HEK293 (cell line): ENCODE data around the gene PZP.

Source experiments
- CTCF ChIA-PET: fragments of 350-600 bp; formaldehyde crosslinking; extraction: SDS; loops from one replicate; lab custom pipeline; 2021; ENCODE audit warnings: antibody characterized with exemption; lab: Yijun Ruan, JAX
- POLR2A ChIA-PET: fragments of 300-600 bp; formaldehyde crosslinking; extraction: SDS; loops from one replicate; lab custom pipeline; 2020; ENCODE audit warnings: antibody characterized with exemption, inconsistent platforms; lab: Yijun Ruan, JAX
- H3K27ac ChIP-seq: fragments of 200-500 bp; sonication (Bioruptor generic); 2 replicates; pipeline ENCODE4 v1.5.1; 2014; ENCODE audit warnings: low read depth, low read length, control low read depth, inconsistent platforms; ENCODE audit errors: extremely low read depth
- H3K36me3 ChIP-seq, 2 experiments: fragments of 200-500 bp in 1 of 2; sonication (Bioruptor generic) in 1 of 2; 1 replicate in 1 of 2; 2 replicates in 1 of 2; pipeline ENCODE4 v1.5.1; 2014 to 2017; ENCODE audit warnings: inconsistent platforms in 2 of 2, low read length in 2 of 2; ENCODE audit not compliant: control insufficient read depth in 2 of 2, insufficient read depth in 1 of 2
- H3K4me1 ChIP-seq: fragments of 200-500 bp; sonication (Bioruptor generic); 2 replicates; pipeline ENCODE4 v1.5.1; 2014; ENCODE audit warnings: mild to moderate bottlenecking, low read length, inconsistent platforms; ENCODE audit not compliant: control insufficient read depth, insufficient read depth
- H3K4me3 ChIP-seq: 2 replicates; pipeline ENCODE4 v1.5.1; 2011; ENCODE audit warnings: low read depth, mild to moderate bottlenecking, control low read depth, low read length, moderate library complexity
- H3K9me3 ChIP-seq: fragments of 200-500 bp; sonication (Bioruptor generic); 2 replicates; pipeline ENCODE4 v1.5.1; 2014; ENCODE audit warnings: low read depth, low read length, inconsistent platforms; ENCODE audit not compliant: control insufficient read depth, insufficient read depth
- HOXA7 ChIP-seq: sonication (generic); formaldehyde crosslinking; IDR thresholded peaks from 2 replicates; pipeline ENCODE4 v1.8.1; 2022; ENCODE audit warnings: missing genetic modification reagents, borderline replicate concordance
- KLF8 ChIP-seq: fragments of 450-650 bp; formaldehyde crosslinking; IDR thresholded peaks from 2 replicates; pipeline ENCODE4 v1.5.1; 2016; ENCODE audit warnings: missing biosample characterization, missing genetic modification characterization
- PATZ1 ChIP-seq: fragments of 450-650 bp; formaldehyde crosslinking; IDR thresholded peaks from 2 replicates; pipeline ENCODE4 v1.5.1; 2016; ENCODE audit warnings: missing biosample characterization, missing genetic modification characterization
- REPIN1 ChIP-seq: fragments of 450-650 bp; formaldehyde crosslinking; IDR thresholded peaks from 2 replicates; pipeline ENCODE4 v1.5.1; 2017; ENCODE audit warnings: missing biosample characterization, missing genetic modification characterization, low read depth
- SP2 ChIP-seq: fragments of 450-650 bp; formaldehyde crosslinking; IDR thresholded peaks from 2 replicates; pipeline ENCODE4 v1.5.1; 2016; ENCODE audit warnings: missing biosample characterization, missing genetic modification characterization
- TCF7L2 ChIP-seq: IDR thresholded peaks from 2 replicates; pipeline ENCODE4 v1.6.1; 2011; ENCODE audit warnings: low read depth, mild to moderate bottlenecking, inconsistent platforms, low read length, moderate library complexity, borderline replicate concordance
- YY2 ChIP-seq: fragments of 450-650 bp; formaldehyde crosslinking; IDR thresholded peaks from 2 replicates; pipeline ENCODE4 v1.5.1; 2016; ENCODE audit warnings: missing biosample characterization, missing genetic modification characterization
- ZFP37 ChIP-seq: fragments of 450-650 bp; formaldehyde crosslinking; IDR thresholded peaks from 2 replicates; pipeline ENCODE4 v1.5.1; 2016; ENCODE audit warnings: missing biosample characterization, missing genetic modification characterization
- ZFP41 ChIP-seq: fragments of 450-650 bp; formaldehyde crosslinking; IDR thresholded peaks from 2 replicates; pipeline ENCODE4 v1.5.1; 2016; ENCODE audit warnings: missing biosample characterization, missing genetic modification characterization, borderline replicate concordance
- ZIC2 ChIP-seq: fragments of 450-650 bp; formaldehyde crosslinking; IDR thresholded peaks from 2 replicates; pipeline ENCODE4 v1.5.1; 2016; ENCODE audit warnings: missing biosample characterization, missing genetic modification characterization
- ZNF146 ChIP-seq: fragments of 450-650 bp; formaldehyde crosslinking; IDR thresholded peaks from 2 replicates; pipeline ENCODE4 v1.5.1; 2016; ENCODE audit warnings: missing biosample characterization, missing genetic modification characterization
- ZNF174 ChIP-seq: fragments of 450-650 bp; formaldehyde crosslinking; IDR thresholded peaks from 2 replicates; pipeline ENCODE4 v1.5.0; 2017; ENCODE audit warnings: missing biosample characterization, mild to moderate bottlenecking, missing genetic modification characterization
- ZNF239 ChIP-seq: fragments of 450-650 bp; formaldehyde crosslinking; IDR thresholded peaks from 2 replicates; pipeline ENCODE4 v1.5.1; 2016; ENCODE audit warnings: missing biosample characterization, missing genetic modification characterization
- ZNF24 ChIP-seq: fragments of 450-650 bp; formaldehyde crosslinking; IDR thresholded peaks from 2 replicates; pipeline ENCODE4 v1.5.1; 2016; ENCODE audit warnings: missing biosample characterization, missing genetic modification characterization
- ZNF292 ChIP-seq: fragments of 450-650 bp; formaldehyde crosslinking; IDR thresholded peaks from 2 replicates; pipeline ENCODE4 v1.5.1; 2016; ENCODE audit warnings: low read depth, missing biosample characterization, missing genetic modification characterization, borderline replicate concordance
- ZNF324 ChIP-seq: fragments of 450-650 bp; formaldehyde crosslinking; IDR thresholded peaks from 2 replicates; pipeline ENCODE4 v1.5.1; 2016; ENCODE audit warnings: missing biosample characterization, missing genetic modification characterization
- ZNF354C ChIP-seq: fragments of 450-650 bp; formaldehyde crosslinking; IDR thresholded peaks from 2 replicates; pipeline ENCODE4 v1.5.1; 2016; ENCODE audit warnings: missing biosample characterization, missing genetic modification characterization, low read depth, borderline replicate concordance
- ZNF366 ChIP-seq: fragments of 450-650 bp; formaldehyde crosslinking; conservative IDR thresholded peaks from 2 replicates; pipeline ENCODE4 v1.5.1; 2016; ENCODE audit warnings: missing biosample characterization, missing genetic modification characterization
- ZNF521 ChIP-seq: fragments of 450-650 bp; formaldehyde crosslinking; IDR thresholded peaks from 2 replicates; pipeline ENCODE4 v1.5.1; 2017; ENCODE audit warnings: missing biosample characterization, mild to moderate bottlenecking, missing genetic modification characterization
- ZNF529 ChIP-seq: fragments of 450-650 bp; formaldehyde crosslinking; IDR thresholded peaks from 2 replicates; pipeline ENCODE4 v1.5.1; 2017; ENCODE audit warnings: missing genetic modification characterization, missing biosample characterization; ENCODE audit not compliant: insufficient replicate concordance
- ZNF600 ChIP-seq: fragments of 450-650 bp; formaldehyde crosslinking; IDR thresholded peaks from 2 replicates; pipeline ENCODE4 v1.5.1; 2016; ENCODE audit warnings: missing biosample characterization, missing genetic modification characterization
- ZNF623 ChIP-seq: fragments of 450-650 bp; formaldehyde crosslinking; IDR thresholded peaks from 2 replicates; pipeline ENCODE4 v1.5.1; 2016; ENCODE audit warnings: missing biosample characterization, missing genetic modification characterization
- ZNF747 ChIP-seq: fragments of 450-650 bp; formaldehyde crosslinking; IDR thresholded peaks from 2 replicates; pipeline ENCODE4 v1.5.1; 2016; ENCODE audit warnings: missing biosample characterization, missing genetic modification characterization
- ZNF837 ChIP-seq: fragments of 450-650 bp; formaldehyde crosslinking; IDR thresholded peaks from 2 replicates; pipeline ENCODE4 v1.5.1; 2016; ENCODE audit warnings: missing biosample characterization, missing genetic modification characterization
- ZNF843 ChIP-seq: fragments of 450-650 bp; formaldehyde crosslinking; IDR thresholded peaks from 2 replicates; pipeline ENCODE4 v1.5.1; 2016; ENCODE audit warnings: missing biosample characterization, missing genetic modification characterization
- ZSCAN18 ChIP-seq: fragments of 450-650 bp; formaldehyde crosslinking; IDR thresholded peaks from 2 replicates; pipeline ENCODE4 v1.5.1; 2016; ENCODE audit warnings: missing biosample characterization, missing genetic modification characterization
- ZXDB ChIP-seq: fragments of 450-650 bp; formaldehyde crosslinking; IDR thresholded peaks from 2 replicates; pipeline ENCODE4 v1.5.1; 2016; ENCODE audit warnings: missing biosample characterization, missing genetic modification characterization
- TF ChIP-seq, protein P1 (sequence below): fragments of 450-650 bp; formaldehyde crosslinking; conservative IDR thresholded peaks from 2 replicates; pipeline ENCODE4 v1.5.1; 2016; ENCODE audit warnings: low read depth, missing biosample characterization, missing genetic modification characterization
- TF ChIP-seq, protein P2 (sequence below): fragments of 450-650 bp; formaldehyde crosslinking; IDR thresholded peaks from 2 replicates; pipeline ENCODE4 v1.5.1; 2017; ENCODE audit warnings: missing biosample characterization, missing genetic modification characterization

The PZP gene

GRCh38 chr12:9184276-9184675, 23.9 kb downstream of the PZP start:
- POLR2A ChIA-PET, result no interaction called here
- no peaks in the 10 kb centered on the region for H3K9me3 ChIP-seq

DNA sequence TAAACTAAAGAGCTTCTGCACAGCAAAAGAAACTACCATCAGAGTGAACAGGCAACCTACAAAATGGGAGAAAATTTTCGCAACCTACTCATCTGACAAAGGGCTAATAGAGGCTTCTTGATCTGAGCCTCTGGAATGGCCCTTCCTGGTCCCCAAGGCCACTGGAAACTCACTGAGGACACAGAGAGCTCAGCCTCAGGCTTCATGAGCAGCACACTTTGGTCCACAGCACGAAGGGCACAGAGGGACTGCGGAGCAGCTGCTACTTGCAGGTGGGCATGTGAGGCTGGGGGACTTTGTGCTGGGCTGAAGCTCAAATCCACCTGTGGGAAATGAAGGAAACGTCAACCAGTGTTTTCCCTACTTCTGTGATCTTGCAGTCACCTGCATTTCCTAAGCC, 27.4 kb downstream of the PZP start:
- ChIA-PET CTCF (no interaction called here), POLR2A (no interaction called here)
- Histone ChIP-seq H3K4me3 (no peak overlapping the region), H3K9me3 (no peaks in the 10 kb centered on the region), H3K36me3 (no peaks in the 10 kb centered on the region), H3K4me1 (no peaks in the 10 kb centered on the region), H3K27ac (no peak overlapping the region)
- no peak for TF ChIP-seq YY2 (tag by site-specific recombination)
- TF ChIP-seq PATZ1 (tag by site-specific recombination), result no peak
- no peak for TF ChIP-seq ZNF623 (tag by site-specific recombination)
- TF ChIP-seq ZNF529 (tag by site-specific recombination), result no peak
- TF ChIP-seq, protein P1, sequence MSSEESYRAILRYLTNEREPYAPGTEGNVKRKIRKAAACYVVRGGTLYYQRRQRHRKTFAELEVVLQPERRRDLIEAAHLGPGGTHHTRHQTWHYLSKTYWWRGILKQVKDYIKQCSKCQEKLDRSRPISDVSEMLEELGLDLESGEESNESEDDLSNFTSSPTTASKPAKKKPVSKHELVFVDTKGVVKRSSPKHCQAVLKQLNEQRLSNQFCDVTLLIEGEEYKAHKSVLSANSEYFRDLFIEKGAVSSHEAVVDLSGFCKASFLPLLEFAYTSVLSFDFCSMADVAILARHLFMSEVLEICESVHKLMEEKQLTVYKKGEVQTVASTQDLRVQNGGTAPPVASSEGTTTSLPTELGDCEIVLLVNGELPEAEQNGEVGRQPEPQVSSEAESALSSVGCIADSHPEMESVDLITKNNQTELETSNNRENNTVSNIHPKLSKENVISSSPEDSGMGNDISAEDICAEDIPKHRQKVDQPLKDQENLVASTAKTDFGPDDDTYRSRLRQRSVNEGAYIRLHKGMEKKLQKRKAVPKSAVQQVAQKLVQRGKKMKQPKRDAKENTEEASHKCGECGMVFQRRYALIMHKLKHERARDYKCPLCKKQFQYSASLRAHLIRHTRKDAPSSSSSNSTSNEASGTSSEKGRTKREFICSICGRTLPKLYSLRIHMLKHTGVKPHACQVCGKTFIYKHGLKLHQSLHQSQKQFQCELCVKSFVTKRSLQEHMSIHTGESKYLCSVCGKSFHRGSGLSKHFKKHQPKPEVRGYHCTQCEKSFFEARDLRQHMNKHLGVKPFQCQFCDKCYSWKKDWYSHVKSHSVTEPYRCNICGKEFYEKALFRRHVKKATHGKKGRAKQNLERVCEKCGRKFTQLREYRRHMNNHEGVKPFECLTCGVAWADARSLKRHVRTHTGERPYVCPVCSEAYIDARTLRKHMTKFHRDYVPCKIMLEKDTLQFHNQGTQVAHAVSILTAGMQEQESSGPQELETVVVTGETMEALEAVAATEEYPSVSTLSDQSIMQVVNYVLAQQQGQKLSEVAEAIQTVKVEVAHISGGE (tag by site-specific recombination), result no peak
- no peak for TF ChIP-seq ZIC2
- TF ChIP-seq ZNF324, result no peak
- TF ChIP-seq KLF8 (tag by site-specific recombination), result no peak
- TF ChIP-seq ZFP41 (tag by site-specific recombination), result no peak
- TF ChIP-seq TCF7L2, result no peak
- TF ChIP-seq, protein P2, sequence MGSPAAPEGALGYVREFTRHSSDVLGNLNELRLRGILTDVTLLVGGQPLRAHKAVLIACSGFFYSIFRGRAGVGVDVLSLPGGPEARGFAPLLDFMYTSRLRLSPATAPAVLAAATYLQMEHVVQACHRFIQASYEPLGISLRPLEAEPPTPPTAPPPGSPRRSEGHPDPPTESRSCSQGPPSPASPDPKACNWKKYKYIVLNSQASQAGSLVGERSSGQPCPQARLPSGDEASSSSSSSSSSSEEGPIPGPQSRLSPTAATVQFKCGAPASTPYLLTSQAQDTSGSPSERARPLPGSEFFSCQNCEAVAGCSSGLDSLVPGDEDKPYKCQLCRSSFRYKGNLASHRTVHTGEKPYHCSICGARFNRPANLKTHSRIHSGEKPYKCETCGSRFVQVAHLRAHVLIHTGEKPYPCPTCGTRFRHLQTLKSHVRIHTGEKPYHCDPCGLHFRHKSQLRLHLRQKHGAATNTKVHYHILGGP (tag by site-specific recombination), result no peak
- no peak for TF ChIP-seq ZNF366 (tag by site-specific recombination)
- TF ChIP-seq REPIN1 (tag by site-specific recombination), result no peak
- no peak for TF ChIP-seq ZNF239 (tag by site-specific recombination)
- TF ChIP-seq ZNF747 (tag by site-specific recombination), result no peak
- TF ChIP-seq ZNF292 (tag by site-specific recombination), result no peak
- TF ChIP-seq ZNF174, result no peak
- no peak for TF ChIP-seq ZXDB (tag by site-specific recombination)
- no peak for TF ChIP-seq ZNF600

More at GRCh38 chr12:9184276-9184675, 23.9 kb downstream of the PZP start:
- Histone ChIP-seq H3K4me3 (no peak overlapping the region), H3K4me1 (no peaks in the 10 kb centered on the region), H3K36me3 (no peaks in the 10 kb centered on the region), H3K27ac (no peak overlapping the region)
- CTCF ChIA-PET, result no interaction called here
- no peak for TF ChIP-seq ZFP37
- TF ChIP-seq ZSCAN18 (tag by site-specific recombination), result no peak
- TF ChIP-seq ZNF24 (tag by site-specific recombination), result no peak
- no peak for TF ChIP-seq ZNF747 (tag by site-specific recombination)
- TF ChIP-seq HOXA7 (CRISPR knock-in tag), result no peak
- TF ChIP-seq ZNF146, result no peak
- no peak for TF ChIP-seq SP2 (tag by site-specific recombination)
- no peak for TF ChIP-seq ZNF843
- TF ChIP-seq ZNF354C, result no peak
- TF ChIP-seq ZNF837 (tag by site-specific recombination), result no peak
- TF ChIP-seq ZNF521 (tag by site-specific recombination), result no peak
